Measurements from ENCODE around the gene SUGT1. TPM values are rescaled to one million over a fixed set of nuclear protein-coding genes. Genes with fewer than 3 reads are reported as not detected.

Gene SUGT1
- total RNA-seq, 1 experiment from 2014 or later: 43.2 TPM

DNA sequence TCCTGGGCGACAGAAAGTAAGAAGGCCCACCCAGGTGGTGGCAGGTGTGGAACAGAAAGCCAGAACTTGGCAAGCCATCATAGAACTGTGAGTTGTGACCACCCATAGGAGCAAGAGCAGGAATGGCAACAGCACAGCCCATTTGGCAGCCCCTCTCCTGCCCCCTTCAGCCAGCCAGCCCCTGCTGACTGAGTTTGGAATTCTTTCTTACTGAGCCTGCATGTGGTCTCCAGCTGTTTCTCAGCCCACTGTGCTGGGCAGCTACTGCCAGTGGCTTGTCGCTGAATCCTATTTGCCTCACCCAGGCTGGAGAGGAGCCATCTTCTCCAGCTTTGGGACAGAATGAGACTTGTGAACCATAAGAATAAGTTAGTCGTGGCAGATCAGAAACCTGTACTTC is 58.6 kb downstream of the SUGT1 start:
- H3K27ac ChIP-seq (ENCODE audit: low read length): no peak overlapping the region
- intact Hi-C loops (cut with micrococcal nuclease; ENCODE audit: unreplicated experiment) (no loop called here), in situ Hi-C loops (cut with HindIII; ENCODE audit: low pct_unique_long_range_greater_than_20kb, low sequenced_read_pairs) (no loop called here)
- no peaks in the 10 kb centered on the region for H3K9me3 ChIP-seq (ENCODE audit: control insufficient read depth, insufficient read depth, low read depth, low read length)
- TF ChIP-seq, protein P1, sequence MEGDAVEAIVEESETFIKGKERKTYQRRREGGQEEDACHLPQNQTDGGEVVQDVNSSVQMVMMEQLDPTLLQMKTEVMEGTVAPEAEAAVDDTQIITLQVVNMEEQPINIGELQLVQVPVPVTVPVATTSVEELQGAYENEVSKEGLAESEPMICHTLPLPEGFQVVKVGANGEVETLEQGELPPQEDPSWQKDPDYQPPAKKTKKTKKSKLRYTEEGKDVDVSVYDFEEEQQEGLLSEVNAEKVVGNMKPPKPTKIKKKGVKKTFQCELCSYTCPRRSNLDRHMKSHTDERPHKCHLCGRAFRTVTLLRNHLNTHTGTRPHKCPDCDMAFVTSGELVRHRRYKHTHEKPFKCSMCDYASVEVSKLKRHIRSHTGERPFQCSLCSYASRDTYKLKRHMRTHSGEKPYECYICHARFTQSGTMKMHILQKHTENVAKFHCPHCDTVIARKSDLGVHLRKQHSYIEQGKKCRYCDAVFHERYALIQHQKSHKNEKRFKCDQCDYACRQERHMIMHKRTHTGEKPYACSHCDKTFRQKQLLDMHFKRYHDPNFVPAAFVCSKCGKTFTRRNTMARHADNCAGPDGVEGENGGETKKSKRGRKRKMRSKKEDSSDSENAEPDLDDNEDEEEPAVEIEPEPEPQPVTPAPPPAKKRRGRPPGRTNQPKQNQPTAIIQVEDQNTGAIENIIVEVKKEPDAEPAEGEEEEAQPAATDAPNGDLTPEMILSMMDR (IDR thresholded peaks at IDR 0.05): no peak
- TF ChIP-seq TCF7L2 (IDR thresholded peaks at IDR 0.05; ENCODE audit: low read depth, low read length): no peak
- TF ChIP-seq POLR2AphosphoS5 (IDR thresholded peaks at IDR 0.05; ENCODE audit: low read depth, low read length): no peak
- TF ChIP-seq, protein P2, sequence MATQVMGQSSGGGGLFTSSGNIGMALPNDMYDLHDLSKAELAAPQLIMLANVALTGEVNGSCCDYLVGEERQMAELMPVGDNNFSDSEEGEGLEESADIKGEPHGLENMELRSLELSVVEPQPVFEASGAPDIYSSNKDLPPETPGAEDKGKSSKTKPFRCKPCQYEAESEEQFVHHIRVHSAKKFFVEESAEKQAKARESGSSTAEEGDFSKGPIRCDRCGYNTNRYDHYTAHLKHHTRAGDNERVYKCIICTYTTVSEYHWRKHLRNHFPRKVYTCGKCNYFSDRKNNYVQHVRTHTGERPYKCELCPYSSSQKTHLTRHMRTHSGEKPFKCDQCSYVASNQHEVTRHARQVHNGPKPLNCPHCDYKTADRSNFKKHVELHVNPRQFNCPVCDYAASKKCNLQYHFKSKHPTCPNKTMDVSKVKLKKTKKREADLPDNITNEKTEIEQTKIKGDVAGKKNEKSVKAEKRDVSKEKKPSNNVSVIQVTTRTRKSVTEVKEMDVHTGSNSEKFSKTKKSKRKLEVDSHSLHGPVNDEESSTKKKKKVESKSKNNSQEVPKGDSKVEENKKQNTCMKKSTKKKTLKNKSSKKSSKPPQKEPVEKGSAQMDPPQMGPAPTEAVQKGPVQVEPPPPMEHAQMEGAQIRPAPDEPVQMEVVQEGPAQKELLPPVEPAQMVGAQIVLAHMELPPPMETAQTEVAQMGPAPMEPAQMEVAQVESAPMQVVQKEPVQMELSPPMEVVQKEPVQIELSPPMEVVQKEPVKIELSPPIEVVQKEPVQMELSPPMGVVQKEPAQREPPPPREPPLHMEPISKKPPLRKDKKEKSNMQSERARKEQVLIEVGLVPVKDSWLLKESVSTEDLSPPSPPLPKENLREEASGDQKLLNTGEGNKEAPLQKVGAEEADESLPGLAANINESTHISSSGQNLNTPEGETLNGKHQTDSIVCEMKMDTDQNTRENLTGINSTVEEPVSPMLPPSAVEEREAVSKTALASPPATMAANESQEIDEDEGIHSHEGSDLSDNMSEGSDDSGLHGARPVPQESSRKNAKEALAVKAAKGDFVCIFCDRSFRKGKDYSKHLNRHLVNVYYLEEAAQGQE (IDR thresholded peaks at IDR 0.05; ENCODE audit: insufficient read depth in 1 of 2, low read depth in 2 of 2, low read length in 1 of 2): no peak
- TF ChIP-seq SIN3A (IDR thresholded peaks at IDR 0.05; ENCODE audit: borderline replicate concordance, insufficient read depth, low read depth, low read length): no peak
- POLR2A ChIA-PET: no interaction called here
- ATAC-seq (no peak), DNase-seq (ENCODE audit: low read depth, low spot score) (no peak)
- CTCF ChIA-PET: no interaction called here
- H3K36me3 ChIP-seq (ENCODE audit: control insufficient read depth, insufficient read depth, low read length): no peaks in the 10 kb centered on the region
- H3K27me3 ChIP-seq (ENCODE audit: control insufficient read depth, insufficient read depth, low read length): no peaks in the 10 kb centered on the region
- no peaks in the 10 kb centered on the region for H3K4me1 ChIP-seq (ENCODE audit: control insufficient read depth, insufficient read depth, low read length)
- no peak overlapping the region for H3K4me3 ChIP-seq (ENCODE audit: low read depth in 2 of 2, low read length in 2 of 2)
- no TSS peak for BruUV-seq (replicated peaks)

DNA sequence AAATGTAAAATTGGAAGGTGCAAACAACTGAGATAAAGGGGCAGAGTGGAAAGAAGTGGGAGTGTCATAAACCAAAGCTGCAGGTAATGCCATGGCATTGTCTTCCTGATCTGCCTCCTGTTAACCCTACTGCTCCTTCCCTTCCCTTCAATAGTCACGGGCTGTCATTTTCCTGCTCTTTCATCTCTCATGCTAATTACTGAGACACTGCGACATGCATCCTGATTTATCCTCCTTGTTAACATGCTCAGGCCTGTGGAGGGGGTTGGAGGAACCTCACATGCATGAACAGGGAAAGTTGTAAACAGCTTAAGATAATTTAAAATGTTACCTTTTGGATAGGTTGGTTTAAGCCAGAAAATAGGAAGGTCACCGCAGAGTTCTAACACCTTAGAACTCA is 59.7 kb downstream of the SUGT1 start:
- ATAC-seq: no peak
- in situ Hi-C loops (cut with HindIII; ENCODE audit: low pct_unique_long_range_greater_than_20kb, low sequenced_read_pairs): no loop called here
- Histone ChIP-seq H3K9me3 (ENCODE audit: control insufficient read depth, insufficient read depth, low read depth, low read length) (no peaks in the 10 kb centered on the region), H3K36me3 (ENCODE audit: control insufficient read depth, insufficient read depth, low read length) (no peaks in the 10 kb centered on the region), H3K27me3 (ENCODE audit: control insufficient read depth, insufficient read depth, low read length) (no peaks in the 10 kb centered on the region), H3K4me3 (ENCODE audit: low read depth in 2 of 2, low read length in 2 of 2) (no peak overlapping the region), H3K4me1 (ENCODE audit: control insufficient read depth, insufficient read depth, low read length) (no peaks in the 10 kb centered on the region), H3K27ac (ENCODE audit: low read length) (no peak overlapping the region)
- no peak for DNase-seq (ENCODE audit: low read depth, low spot score)
- TF ChIP-seq POLR2AphosphoS5 (IDR thresholded peaks at IDR 0.05; ENCODE audit: low read depth, low read length) (no peak), TCF7L2 (IDR thresholded peaks at IDR 0.05; ENCODE audit: low read depth, low read length) (no peak), SIN3A (IDR thresholded peaks at IDR 0.05; ENCODE audit: borderline replicate concordance, insufficient read depth, low read depth, low read length) (no peak)
- TF ChIP-seq, protein P1 (IDR thresholded peaks at IDR 0.05): no peak
- TF ChIP-seq, protein P2 (IDR thresholded peaks at IDR 0.05; ENCODE audit: insufficient read depth in 1 of 2, low read depth in 2 of 2, low read length in 1 of 2): no peak
- ChIA-PET POLR2A (no interaction called here), CTCF (no interaction called here)
- intact Hi-C loops (cut with micrococcal nuclease; ENCODE audit: unreplicated experiment): no loop called here
- no TSS peak for BruUV-seq (replicated peaks)
